ENCODE results near the gene HECW1.

GRCh38 chr7:43594020-43594419 lies 481.6 kb downstream of the HECW1 start:
- TF ChIP-seq CTCF (IDR thresholded peaks at IDR 0.05): no peak
- no peak for TF ChIP-seq POLR2A (IDR thresholded peaks at IDR 0.05)
- TF ChIP-seq POLR2AphosphoS5 (IDR thresholded peaks at IDR 0.05): no peak
- no peak for TF ChIP-seq EP300 (IDR thresholded peaks at IDR 0.05)

All from upper lobe of left lung (tissue), 4 donors.